ENCODE data around the gene GADD45A. TPM values are rescaled to one million over a fixed set of nuclear protein-coding genes. Genes with fewer than 3 reads are reported as not detected.

The GADD45A gene
- total RNA-seq, 1 experiment from 2014 or later = 129 TPM

DNA sequence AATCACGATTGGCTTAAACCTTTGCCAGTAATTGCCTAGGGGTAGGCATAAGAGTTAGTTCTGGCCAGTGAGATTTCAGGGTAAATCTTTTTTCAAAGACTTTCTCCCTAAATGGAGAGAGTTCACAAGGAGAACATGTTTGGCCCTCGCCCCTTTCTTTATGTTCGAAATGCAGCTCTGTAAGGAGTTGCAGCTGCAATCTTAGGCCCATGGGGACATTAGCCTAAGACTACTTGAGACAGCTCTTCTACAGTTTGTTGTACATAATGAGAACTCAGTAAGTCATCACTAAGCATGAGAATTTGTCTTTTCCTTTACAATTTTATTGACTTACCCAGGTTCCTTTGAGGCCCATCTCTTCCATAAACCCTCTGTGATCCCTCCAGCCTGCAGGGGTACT lies 40.4 kb upstream of the GADD45A start:
- no peak for DNase-seq
- intact Hi-C loops (cut with micrococcal nuclease) = no loop called here
- POLR2A ChIA-PET (ENCODE audit: unreplicated experiment) = no interaction called here

DNA sequence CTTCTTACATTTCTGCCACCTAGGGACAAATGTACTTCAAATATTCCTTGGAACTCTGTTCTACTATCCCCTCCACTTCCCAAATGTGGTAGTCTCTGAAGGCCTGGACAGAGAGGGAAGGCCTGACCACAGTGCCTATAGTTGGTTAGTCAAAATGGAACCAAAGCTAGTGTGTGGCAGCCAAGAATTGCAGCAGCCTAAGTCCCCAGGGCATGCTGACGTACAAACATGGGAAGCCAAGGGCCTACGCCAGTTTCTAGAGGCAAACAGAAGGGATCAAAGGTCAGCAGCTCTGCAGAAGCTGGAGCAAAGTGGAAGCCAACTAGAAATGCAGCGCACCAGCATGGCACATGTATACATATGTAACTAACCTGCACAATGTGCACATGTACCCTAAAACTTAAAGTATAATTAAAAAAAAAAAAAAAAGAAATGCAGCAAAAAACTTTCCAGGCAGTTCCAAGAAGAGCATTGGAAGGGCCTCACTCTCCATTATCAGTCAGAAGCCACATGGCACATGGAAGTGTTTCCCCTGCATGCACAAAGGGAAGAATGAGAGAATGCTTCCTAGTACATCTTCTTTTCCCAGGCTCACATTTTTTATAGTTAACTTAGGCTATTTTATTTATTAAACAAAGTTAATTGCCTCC lies 39.4 kb upstream of the GADD45A start:
- TF ChIP-seq EZH2phosphoT487 (IDR thresholded peaks at IDR 0.05; ENCODE audit: borderline replicate concordance, low read length) = no peak
- no peak for TF ChIP-seq EZH2 (IDR thresholded peaks at IDR 0.05; ENCODE audit: low read length, unreplicated experiment)
- TF ChIP-seq, protein P1, sequence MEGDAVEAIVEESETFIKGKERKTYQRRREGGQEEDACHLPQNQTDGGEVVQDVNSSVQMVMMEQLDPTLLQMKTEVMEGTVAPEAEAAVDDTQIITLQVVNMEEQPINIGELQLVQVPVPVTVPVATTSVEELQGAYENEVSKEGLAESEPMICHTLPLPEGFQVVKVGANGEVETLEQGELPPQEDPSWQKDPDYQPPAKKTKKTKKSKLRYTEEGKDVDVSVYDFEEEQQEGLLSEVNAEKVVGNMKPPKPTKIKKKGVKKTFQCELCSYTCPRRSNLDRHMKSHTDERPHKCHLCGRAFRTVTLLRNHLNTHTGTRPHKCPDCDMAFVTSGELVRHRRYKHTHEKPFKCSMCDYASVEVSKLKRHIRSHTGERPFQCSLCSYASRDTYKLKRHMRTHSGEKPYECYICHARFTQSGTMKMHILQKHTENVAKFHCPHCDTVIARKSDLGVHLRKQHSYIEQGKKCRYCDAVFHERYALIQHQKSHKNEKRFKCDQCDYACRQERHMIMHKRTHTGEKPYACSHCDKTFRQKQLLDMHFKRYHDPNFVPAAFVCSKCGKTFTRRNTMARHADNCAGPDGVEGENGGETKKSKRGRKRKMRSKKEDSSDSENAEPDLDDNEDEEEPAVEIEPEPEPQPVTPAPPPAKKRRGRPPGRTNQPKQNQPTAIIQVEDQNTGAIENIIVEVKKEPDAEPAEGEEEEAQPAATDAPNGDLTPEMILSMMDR (conservative IDR thresholded peaks at IDR 0.05; ENCODE audit: low read depth, low read length) = no peak
- peaks cover 23% of the 10 kb centered on the region for H3K4me1 ChIP-seq (ENCODE audit: insufficient read depth, low read length)
- no peaks in the 10 kb centered on the region for H4K20me1 ChIP-seq (ENCODE audit: low read length)
- H3K27ac ChIP-seq (ENCODE audit: low read length) = no peak overlapping the region
- intact Hi-C loops (cut with micrococcal nuclease) = no loop called here
- no peaks in the 10 kb centered on the region for H3K79me2 ChIP-seq (ENCODE audit: low read length)
- ATAC-seq (no peak), DNase-seq (peak; percentile 37)
- no peaks in the 10 kb centered on the region for H3K27me3 ChIP-seq (ENCODE audit: low read length)
- H3F3A ChIP-seq (ENCODE audit: low read length, unreplicated experiment) = no peaks in the 10 kb centered on the region
- no peaks in the 10 kb centered on the region for H3K36me3 ChIP-seq (ENCODE audit: low read depth, low read length)
- POLR2A ChIA-PET (ENCODE audit: unreplicated experiment) = no interaction called here
- H3K9ac ChIP-seq (ENCODE audit: low read length) = no peak overlapping the region
- no peaks in the 10 kb centered on the region for H3K9me2 ChIP-seq (replicated peaks; ENCODE audit: low read length)
- no peak overlapping the region for H3K4me2 ChIP-seq (ENCODE audit: low read length)
- H2AFZ ChIP-seq (ENCODE audit: low read length) = no peak overlapping the region
- CTCF ChIA-PET = no interaction called here
- no peaks in the 10 kb centered on the region for H3K9me3 ChIP-seq (ENCODE audit: low read length)
- BruUV-seq (replicated peaks) = no TSS peak
- no peak overlapping the region for H3K4me3 ChIP-seq (ENCODE audit: low read length)

More for the DNA sequence above, 40.4 kb upstream of the GADD45A start:
- H3K4me2 ChIP-seq (ENCODE audit: low read length) = no peak overlapping the region
- TF ChIP-seq EZH2 (IDR thresholded peaks at IDR 0.05; ENCODE audit: low read length, unreplicated experiment) = no peak
- TF ChIP-seq EZH2phosphoT487 (IDR thresholded peaks at IDR 0.05; ENCODE audit: borderline replicate concordance, low read length) = no peak
- TF ChIP-seq, protein P1 (conservative IDR thresholded peaks at IDR 0.05; ENCODE audit: low read depth, low read length) = no peak
- no peaks in the 10 kb centered on the region for H3F3A ChIP-seq (ENCODE audit: low read length, unreplicated experiment)
- H2AFZ ChIP-seq (ENCODE audit: low read length) = no peak overlapping the region
- H3K4me3 ChIP-seq (ENCODE audit: low read length) = no peak overlapping the region
- no peaks in the 10 kb centered on the region for H3K27me3 ChIP-seq (ENCODE audit: low read length)
- no peak for ATAC-seq
- H3K36me3 ChIP-seq (ENCODE audit: low read depth, low read length) = no peaks in the 10 kb centered on the region
- no peaks in the 10 kb centered on the region for H3K9me3 ChIP-seq (ENCODE audit: low read length)
- no peaks in the 10 kb centered on the region for H4K20me1 ChIP-seq (ENCODE audit: low read length)
- peaks cover 23% of the 10 kb centered on the region for H3K4me1 ChIP-seq (ENCODE audit: insufficient read depth, low read length)
- H3K27ac ChIP-seq (ENCODE audit: low read length) = no peak overlapping the region
- no TSS peak for BruUV-seq (replicated peaks)
- H3K79me2 ChIP-seq (ENCODE audit: low read length) = no peaks in the 10 kb centered on the region
- H3K9ac ChIP-seq (ENCODE audit: low read length) = no peak overlapping the region
- no peaks in the 10 kb centered on the region for H3K9me2 ChIP-seq (replicated peaks; ENCODE audit: low read length)
- CTCF ChIA-PET = no interaction called here

Data from PC-3 (cell line).